ENCODE measurements around the gene CAMK2N1. TPM values are rescaled to one million over a fixed set of nuclear protein-coding genes. Genes with fewer than 3 reads are reported as not detected.
A peak's percentile ranks its signal among the peaks of the same experiment; 100 is the strongest.
"Not testable (repeated sequence)": the region's sequence is repeated elsewhere in the genome, so short reads cannot be mapped to it uniquely, and the experiment has no call there.

Gene CAMK2N1
- total RNA-seq, 1 donor from 2014 or later: 13.2 TPM

GRCh38 chr1:20500716-20501115 is 14.7 kb upstream of the CAMK2N1 start:
- peaks cover 6% of the 10 kb centered on the region for H3K4me1 Mint-ChIP-seq (ENCODE audit: low read depth)
- no peak for DNase-seq (ENCODE audit: low spot score)
- H3K36me3 Mint-ChIP-seq (ENCODE audit: low read depth): peaks cover 11% of the 10 kb centered on the region

DNA sequence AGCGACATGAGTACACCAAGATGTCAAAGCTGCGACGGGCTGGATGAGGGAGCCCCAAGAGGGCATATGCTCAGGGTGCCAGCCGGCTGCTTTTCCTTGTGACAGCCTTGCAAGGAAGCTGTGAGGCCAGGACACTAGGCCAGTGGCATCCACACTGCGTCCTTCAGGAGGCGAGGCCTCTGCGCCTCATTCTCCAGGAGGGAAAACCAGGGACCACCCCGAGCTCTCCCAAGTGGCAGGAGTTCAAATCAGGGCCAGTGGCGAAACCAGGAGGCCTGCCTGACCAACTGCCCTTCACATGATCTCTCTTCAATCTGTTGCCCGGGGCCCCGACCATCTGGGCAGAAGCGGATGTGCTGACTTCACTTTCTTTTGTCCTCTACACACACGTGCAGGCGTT is 13.7 kb upstream of the CAMK2N1 start:
- no peak overlapping the region for H3K4me3 Mint-ChIP-seq (ENCODE audit: unreplicated experiment)
- no peak for DNase-seq (ENCODE audit: low spot score)
- H3K4me1 Mint-ChIP-seq (ENCODE audit: low read depth): peaks cover 4% of the 10 kb centered on the region
- no peak overlapping the region for H3K27ac Mint-ChIP-seq (ENCODE audit: unreplicated experiment)
- TF ChIP-seq, protein P1, sequence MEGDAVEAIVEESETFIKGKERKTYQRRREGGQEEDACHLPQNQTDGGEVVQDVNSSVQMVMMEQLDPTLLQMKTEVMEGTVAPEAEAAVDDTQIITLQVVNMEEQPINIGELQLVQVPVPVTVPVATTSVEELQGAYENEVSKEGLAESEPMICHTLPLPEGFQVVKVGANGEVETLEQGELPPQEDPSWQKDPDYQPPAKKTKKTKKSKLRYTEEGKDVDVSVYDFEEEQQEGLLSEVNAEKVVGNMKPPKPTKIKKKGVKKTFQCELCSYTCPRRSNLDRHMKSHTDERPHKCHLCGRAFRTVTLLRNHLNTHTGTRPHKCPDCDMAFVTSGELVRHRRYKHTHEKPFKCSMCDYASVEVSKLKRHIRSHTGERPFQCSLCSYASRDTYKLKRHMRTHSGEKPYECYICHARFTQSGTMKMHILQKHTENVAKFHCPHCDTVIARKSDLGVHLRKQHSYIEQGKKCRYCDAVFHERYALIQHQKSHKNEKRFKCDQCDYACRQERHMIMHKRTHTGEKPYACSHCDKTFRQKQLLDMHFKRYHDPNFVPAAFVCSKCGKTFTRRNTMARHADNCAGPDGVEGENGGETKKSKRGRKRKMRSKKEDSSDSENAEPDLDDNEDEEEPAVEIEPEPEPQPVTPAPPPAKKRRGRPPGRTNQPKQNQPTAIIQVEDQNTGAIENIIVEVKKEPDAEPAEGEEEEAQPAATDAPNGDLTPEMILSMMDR (IDR thresholded peaks at IDR 0.05): no peak
- H3K36me3 Mint-ChIP-seq (ENCODE audit: low read depth): peaks cover 11% of the 10 kb centered on the region
- H3K9me3 Mint-ChIP-seq (ENCODE audit: low read depth): no peaks in the 10 kb centered on the region
- no peaks in the 10 kb centered on the region for H3K27me3 Mint-ChIP-seq (ENCODE audit: low read depth)

More at GRCh38 chr1:20500716-20501115, 14.7 kb upstream of the CAMK2N1 start:
- no peaks in the 10 kb centered on the region for H3K9me3 Mint-ChIP-seq (ENCODE audit: low read depth)
- TF ChIP-seq, protein P1 (IDR thresholded peaks at IDR 0.05): no peak
- H3K27ac Mint-ChIP-seq (ENCODE audit: unreplicated experiment): no peak overlapping the region
- no peak overlapping the region for H3K4me3 Mint-ChIP-seq (ENCODE audit: unreplicated experiment)
- no peaks in the 10 kb centered on the region for H3K27me3 Mint-ChIP-seq (ENCODE audit: low read depth)

GRCh38 chr1:20499105-20499504 is 13.1 kb upstream of the CAMK2N1 start:
- H3K36me3 Mint-ChIP-seq (ENCODE audit: low read depth): peaks cover 11% of the 10 kb centered on the region
- no peak for DNase-seq (ENCODE audit: low spot score)
- H3K9me3 Mint-ChIP-seq (ENCODE audit: low read depth): no peaks in the 10 kb centered on the region
- no peak overlapping the region for H3K4me3 Mint-ChIP-seq (ENCODE audit: unreplicated experiment)
- H3K27me3 Mint-ChIP-seq (ENCODE audit: low read depth): no peaks in the 10 kb centered on the region
- no peak overlapping the region for H3K27ac Mint-ChIP-seq (ENCODE audit: unreplicated experiment)
- peaks cover 1% of the 10 kb centered on the region for H3K4me1 Mint-ChIP-seq (ENCODE audit: low read depth)
- TF ChIP-seq, protein P1 (IDR thresholded peaks at IDR 0.05): no peak

- Mint-ChIP-seq H3K4me1 (ENCODE audit: low read depth) (no peaks in the 10 kb centered on the region), H3K27ac (ENCODE audit: unreplicated experiment) (no peak overlapping the region), H3K9me3 (ENCODE audit: low read depth) (no peaks in the 10 kb centered on the region), H3K4me3 (ENCODE audit: unreplicated experiment) (no peak overlapping the region), H3K27me3 (ENCODE audit: low read depth) (no peaks in the 10 kb centered on the region), H3K36me3 (ENCODE audit: low read depth) (peaks cover 11% of the 10 kb centered on the region)
- TF ChIP-seq, protein P1 (IDR thresholded peaks at IDR 0.05): no peak
- no peak for DNase-seq (ENCODE audit: low spot score)
Measured at GRCh38 chr1:20498116-20498515, 12.1 kb upstream of the CAMK2N1 start.

- Mint-ChIP-seq H3K9me3 (ENCODE audit: low read depth) (no peaks in the 10 kb centered on the region), H3K36me3 (ENCODE audit: low read depth) (peaks cover 11% of the 10 kb centered on the region), H3K27ac (ENCODE audit: unreplicated experiment) (no peak overlapping the region), H3K27me3 (ENCODE audit: low read depth) (no peaks in the 10 kb centered on the region), H3K4me1 (ENCODE audit: low read depth) (no peaks in the 10 kb centered on the region), H3K4me3 (ENCODE audit: unreplicated experiment) (no peak overlapping the region)
- TF ChIP-seq, protein P1 (IDR thresholded peaks at IDR 0.05): no peak
- DNase-seq (ENCODE audit: low spot score): no peak
Measured at GRCh38 chr1:20497506-20497905, 11.5 kb upstream of the CAMK2N1 start.

DNA sequence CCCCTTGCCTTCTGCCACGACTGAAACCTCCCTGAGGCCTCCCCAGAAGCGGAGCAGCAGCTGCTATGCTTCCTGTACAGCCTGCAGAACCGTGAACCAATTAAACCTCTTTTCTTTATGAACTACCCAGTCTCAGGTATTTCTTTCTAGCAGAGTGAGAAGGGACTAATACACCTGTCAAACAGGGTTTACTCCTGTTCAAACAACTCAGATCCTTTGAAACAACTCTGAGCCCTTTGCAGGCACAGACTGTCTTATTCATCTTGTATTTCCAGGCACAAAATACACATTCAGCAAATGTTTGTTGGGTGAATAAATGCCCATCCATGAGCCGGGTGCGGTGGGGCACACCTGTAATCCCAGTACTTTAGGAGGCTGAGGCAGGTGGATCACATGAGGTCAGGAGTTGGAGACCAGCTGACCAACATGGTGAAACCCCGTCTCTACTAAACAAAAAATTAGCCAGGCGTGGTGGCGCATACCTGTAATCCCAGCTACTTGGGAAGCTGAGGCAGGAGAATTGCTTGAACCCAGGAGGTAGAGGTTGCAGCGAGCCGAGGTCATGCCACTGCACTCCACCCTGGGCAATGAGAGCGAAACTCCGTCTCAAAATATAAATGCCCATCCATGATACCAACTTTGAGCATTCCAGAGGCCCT is 10.8 kb upstream of the CAMK2N1 start:
- DNase-seq (ENCODE audit: low spot score); H3K27me3 Mint-ChIP-seq (ENCODE audit: low read depth); H3K4me3 Mint-ChIP-seq (ENCODE audit: unreplicated experiment); H3K4me1 Mint-ChIP-seq (ENCODE audit: low read depth); H3K9me3 Mint-ChIP-seq (ENCODE audit: low read depth): not testable (repeated sequence)
- Mint-ChIP-seq H3K27ac (ENCODE audit: unreplicated experiment) (peak overlapping the region; percentile 47), H3K36me3 (ENCODE audit: low read depth) (peaks cover 11% of the 10 kb centered on the region)

Measured in chondrocyte (in vitro differentiated cells).